GM19372 (cell line): ENCODE results near the gene CDK12.
"Not testable (repeated sequence)": the region's sequence is repeated elsewhere in the genome, so short reads cannot be mapped to it uniquely, and the experiment has no call there.

Experiments used
- ATAC-seq: cut with Tn5 transposase; IDR thresholded peaks from one replicate; pipeline ENCODE4 v1.9.1; 2021; ENCODE audit warnings: mild to moderate bottlenecking, low read depth, moderate library complexity; ENCODE audit not compliant: unreplicated experiment

Gene CDK12

DNA sequence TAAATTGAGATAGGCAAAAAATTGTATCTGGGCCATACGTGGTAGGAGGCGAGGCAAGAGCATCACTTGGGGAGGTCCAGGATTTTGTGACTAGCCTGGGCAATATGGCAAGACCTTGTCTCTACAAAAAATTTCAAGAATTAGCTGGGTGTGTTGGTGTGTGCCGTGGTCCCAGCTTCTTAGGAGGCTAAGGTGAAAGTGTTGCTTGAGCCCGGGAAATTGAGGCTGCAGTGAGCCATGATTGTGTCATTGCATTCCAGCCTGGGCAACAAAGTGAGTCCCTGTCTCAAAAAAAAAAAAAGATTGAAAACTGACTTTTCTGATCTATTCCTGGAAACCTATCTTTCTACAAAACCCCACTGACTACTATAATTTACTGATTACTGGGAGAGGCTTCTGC, 26.7 kb downstream of the CDK12 start:
- no peak for ATAC-seq

DNA sequence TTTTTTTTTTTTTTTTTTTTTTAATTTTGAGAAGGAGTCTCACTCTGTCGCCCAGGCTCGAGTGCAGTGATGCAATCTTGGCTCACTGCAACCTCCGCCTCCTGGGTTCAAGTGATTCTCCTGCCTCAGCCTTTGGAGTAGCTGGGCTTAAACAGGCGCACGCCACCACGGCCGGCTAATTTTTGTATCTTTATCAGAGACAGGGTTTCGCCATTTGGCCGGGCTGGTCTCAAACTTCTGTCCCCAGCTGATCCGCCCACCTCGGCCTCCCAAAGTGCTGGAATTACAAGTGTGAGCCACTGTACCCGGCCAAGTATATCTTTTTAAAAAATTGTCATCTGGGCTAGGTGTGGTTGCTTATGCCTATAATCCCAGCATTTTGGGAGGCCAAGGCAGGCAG, 35.6 kb downstream of the CDK12 start:
- not testable (repeated sequence) for ATAC-seq

DNA sequence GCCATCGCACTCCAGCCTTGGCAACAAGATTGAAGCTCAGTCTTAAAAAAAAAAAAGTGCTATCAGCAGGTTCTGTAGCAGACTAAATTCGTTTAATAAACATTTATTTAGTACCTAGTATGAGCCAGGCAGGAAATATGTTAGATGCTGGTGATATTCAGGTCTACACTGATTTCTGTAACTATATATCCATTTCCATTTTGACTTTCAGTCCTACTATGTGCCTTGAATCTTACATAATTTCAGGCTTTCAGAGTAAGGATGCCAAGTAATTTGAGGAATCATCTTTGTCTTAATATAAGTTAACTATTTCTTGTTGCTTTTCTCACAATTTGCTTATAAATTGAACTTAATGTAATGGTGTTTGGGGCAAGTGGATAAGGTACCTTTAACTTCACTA, 46.2 kb downstream of the CDK12 start:
- no peak for ATAC-seq

DNA sequence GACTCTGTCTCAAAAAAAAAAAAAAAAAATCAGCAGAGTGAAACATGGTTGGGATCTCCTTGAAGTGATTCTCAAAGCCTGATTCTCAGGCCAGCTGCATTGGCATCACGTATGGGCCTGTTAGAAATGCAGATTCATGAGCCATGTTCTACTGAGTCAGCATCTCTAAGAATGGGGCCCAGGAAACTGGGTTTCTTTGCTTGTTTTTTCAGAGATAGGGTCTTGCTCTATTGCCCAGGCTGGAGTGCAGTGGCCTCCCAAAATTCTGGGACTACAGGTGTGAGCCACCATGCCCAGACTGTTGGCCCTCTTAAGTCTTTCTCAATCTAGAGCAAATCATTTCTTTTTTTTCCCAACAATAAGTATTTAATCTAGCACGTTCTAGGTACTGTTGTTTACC, 47.7 kb downstream of the CDK12 start:
- no peak for ATAC-seq

DNA sequence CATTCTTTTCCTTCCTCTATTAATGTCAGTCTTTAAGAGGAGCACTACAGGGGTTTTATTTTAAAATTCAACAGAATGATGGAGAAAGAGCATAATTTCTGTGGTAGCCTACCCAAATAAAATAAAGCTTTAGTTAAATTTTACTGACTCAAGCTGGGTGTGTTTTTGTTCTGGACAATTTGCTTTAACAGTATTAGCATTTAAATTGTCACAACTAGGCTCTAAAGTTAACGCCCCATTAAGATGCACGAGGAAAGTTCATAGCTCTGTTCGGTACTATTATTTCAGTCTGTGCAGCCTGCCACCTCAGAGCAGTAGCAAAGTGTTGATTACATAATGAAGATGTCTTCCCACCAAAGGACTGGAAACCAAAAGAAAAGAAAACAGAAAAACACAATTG, 52.0 kb downstream of the CDK12 start:
- ATAC-seq = no peak

DNA sequence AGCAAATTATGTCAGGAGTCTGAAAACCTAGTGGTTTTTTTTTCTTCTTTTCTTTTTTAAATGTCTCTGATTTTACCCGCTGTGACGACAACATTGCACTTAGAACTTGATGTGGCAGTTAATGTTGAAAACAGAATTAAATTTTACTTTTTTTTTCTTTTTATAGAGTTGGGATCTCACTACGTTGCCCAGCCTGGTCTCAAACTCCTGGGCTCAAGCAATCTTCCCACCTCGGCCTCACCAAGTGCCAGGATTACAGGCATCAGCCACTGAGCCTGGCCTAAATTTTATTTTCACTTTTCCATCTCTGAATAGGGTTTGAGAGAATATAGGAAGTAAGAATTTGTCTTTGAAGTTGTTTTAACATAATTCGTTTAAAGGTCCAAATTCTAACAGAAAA, 52.6 kb downstream of the CDK12 start:
- no peak for ATAC-seq

DNA sequence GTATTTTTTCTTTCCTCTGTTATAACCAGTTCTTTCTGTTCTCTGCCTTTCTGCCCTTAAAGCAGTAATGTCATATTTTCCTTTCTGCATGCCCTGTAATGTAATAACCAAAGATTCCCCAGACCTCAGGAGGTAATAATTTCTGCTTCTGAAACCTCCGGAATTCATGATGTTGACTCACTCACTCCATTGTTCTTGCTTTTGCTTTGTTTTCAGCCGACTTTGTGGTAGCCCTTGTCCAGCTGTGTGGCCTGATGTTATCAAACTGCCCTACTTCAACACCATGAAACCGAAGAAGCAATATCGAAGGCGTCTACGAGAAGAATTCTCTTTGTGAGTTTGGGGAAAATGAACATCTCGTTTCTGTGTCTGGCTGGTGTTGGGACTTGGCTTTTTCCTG, 55.9 kb downstream of the CDK12 start:
- no peak for ATAC-seq

DNA sequence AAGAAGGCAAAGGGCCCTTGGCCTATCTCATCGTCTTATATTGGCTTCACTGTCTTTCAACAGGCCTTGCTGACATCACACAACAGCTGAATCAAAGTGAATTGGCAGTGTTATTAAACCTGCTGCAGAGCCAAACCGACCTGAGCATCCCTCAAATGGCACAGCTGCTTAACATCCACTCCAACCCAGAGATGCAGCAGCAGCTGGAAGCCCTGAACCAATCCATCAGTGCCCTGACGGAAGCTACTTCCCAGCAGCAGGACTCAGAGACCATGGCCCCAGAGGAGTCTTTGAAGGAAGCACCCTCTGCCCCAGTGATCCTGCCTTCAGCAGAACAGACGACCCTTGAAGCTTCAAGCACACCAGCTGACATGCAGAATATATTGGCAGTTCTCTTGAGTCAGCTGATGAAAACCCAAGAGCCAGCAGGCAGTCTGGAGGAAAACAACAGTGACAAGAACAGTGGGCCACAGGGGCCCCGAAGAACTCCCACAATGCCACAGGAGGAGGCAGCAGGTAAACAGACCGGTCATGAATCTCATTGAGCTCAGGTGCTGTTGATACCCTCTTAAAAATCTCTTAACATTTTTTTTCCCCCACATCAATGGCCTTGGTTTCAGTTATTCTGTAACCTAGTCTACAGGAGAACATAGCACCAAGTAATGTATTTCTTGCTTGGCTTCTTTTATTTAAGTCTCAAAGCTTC, 64.7 kb downstream of the CDK12 start:
- no peak for ATAC-seq

DNA sequence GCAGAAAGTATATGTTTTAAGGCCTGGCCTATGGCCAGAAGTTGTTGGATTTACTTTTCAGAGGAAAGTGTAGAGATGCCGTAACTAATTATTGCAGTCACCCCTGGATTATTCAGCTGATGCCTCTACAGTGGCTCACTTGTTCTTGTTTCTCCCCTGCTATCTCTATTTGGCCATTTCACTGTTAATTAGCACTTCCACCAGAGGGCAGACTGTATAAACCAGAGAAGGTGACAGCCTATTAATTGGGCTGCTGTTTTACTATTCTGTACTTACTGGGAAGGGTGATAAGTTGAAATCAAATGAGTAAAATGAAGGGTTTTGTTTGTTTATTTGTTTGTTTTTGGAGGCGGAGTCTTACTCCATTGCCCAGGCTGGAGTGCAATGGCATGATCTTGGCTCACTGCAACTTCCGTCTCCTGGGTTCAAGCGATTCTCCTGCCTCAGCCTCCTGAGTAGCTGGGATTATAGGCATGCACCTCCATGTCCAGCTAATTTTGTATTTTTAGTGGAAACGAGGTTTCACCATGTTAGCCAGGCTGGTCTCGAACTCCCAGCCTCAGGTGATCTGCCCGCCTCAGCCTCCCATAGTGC, 66.0 kb downstream of the CDK12 start:
- ATAC-seq = no peak

DNA sequence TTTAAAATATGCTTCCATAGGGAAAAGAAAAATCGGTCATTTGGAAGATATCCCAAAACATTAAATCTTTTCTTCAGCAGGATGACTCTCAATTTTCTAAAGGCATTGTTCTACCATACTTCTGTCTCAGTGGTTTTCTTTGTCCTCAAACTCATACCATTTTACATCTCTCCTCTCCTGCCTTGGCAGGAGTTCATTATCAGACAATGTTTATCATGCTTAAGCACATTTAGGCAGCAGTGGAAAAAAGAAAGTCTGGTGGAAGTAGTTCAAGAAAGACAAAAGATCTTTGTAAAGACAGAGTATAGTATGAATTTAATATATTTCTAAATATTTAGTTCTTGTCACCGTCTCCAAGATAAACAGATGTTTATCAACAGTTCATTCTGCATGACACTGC, 68.2 kb downstream of the CDK12 start:
- no peak for ATAC-seq

DNA sequence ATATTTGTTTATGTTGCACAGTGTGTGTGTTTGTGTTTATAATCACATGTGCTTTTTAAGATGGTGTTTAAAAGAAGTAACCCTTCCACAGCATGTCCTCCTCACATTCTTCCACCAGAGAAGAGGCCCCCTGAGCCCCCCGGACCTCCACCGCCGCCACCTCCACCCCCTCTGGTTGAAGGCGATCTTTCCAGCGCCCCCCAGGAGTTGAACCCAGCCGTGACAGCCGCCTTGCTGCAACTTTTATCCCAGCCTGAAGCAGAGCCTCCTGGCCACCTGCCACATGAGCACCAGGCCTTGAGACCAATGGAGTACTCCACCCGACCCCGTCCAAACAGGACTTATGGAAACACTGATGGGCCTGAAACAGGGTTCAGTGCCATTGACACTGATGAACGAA, 69.2 kb downstream of the CDK12 start:
- no peak for ATAC-seq

DNA sequence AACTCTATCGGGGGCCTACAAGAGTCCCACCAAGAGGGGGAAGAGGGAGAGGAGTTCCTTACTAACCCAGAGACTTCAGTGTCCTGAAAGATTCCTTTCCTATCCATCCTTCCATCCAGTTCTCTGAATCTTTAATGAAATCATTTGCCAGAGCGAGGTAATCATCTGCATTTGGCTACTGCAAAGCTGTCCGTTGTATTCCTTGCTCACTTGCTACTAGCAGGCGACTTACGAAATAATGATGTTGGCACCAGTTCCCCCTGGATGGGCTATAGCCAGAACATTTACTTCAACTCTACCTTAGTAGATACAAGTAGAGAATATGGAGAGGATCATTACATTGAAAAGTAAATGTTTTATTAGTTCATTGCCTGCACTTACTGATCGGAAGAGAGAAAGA, 70.0 kb downstream of the CDK12 start:
- ATAC-seq = no peak

DNA sequence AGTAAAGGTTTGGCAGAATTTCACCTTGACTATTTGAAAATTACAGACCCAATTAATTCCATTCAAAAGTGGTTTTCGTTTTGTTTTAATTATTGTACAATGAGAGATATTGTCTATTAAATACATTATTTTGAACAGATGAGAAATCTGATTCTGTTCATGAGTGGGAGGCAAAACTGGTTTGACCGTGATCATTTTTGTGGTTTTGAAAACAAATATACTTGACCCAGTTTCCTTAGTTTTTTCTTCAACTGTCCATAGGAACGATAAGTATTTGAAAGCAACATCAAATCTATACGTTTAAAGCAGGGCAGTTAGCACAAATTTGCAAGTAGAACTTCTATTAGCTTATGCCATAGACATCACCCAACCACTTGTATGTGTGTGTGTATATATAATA, 72.6 kb downstream of the CDK12 start:
- no peak for ATAC-seq

DNA sequence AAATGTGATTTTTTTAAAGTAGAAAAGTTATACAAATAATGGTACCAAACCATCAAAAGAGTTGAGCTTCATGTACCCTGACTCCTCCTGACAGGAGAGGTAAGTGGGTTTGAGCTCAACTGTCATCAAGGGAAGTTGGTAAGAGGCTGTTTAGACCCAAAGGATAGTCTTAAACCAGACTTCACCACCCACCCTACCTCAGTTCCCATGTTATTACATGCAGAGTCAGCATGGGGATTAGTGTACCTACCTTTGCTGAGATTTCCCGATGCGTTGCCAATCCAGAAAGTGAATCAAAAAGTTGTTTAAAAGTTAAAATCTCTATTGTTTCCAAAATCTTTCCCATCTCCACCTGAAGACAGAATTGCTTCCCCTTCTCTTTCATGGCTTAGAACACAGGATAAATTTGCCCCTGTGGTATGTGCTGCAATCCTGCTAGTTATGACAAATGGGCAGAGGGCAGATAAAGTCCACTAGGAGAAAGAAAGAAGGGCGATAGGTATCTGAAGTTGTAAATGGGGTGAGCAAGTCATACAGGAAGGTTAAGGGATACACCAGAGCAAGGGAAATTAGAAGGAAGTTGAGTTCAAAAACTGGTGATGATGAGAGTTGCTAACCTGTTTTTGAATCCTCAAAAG, 73.6 kb downstream of the CDK12 start:
- no peak for ATAC-seq

DNA sequence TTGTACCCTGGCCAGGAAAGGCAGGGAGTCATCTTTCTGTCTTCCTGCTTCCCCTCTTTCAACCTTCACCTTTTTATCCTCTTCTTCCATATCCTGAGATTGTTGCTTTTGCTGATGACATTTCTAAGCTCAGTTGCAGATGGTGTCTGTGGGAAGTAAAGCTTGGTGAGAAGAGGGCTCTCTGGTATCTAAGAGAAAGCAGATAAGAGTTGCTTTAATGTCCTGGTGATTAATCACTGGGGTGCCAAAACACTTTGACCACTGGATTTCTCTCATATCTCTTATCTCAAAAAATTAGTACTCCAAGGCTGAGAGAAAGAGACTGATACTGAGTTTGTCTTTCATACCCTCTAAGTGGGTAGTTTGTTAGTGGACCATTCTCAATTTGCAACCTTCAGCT, 75.2 kb downstream of the CDK12 start:
- no peak for ATAC-seq

DNA sequence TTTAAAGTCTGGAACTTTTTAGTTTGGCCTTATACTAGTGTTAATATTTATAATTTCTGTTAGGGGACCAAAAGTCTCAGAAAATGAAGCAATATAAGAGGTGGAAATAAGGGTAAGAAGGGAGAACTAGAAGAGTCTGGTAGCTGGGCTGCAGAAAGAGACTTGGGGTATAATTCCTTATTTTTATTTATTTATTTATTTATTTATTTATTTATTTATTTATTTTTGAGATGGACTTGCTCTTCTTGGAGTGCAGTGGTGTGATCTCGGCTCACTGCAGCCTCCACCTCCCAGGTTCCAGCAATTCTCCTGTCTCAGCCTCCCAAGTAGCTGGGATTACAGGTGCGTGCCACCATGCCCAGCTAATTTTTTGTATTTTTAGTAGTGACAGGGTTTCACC, 76.1 kb downstream of the CDK12 start:
- ATAC-seq = not testable (repeated sequence)

DNA sequence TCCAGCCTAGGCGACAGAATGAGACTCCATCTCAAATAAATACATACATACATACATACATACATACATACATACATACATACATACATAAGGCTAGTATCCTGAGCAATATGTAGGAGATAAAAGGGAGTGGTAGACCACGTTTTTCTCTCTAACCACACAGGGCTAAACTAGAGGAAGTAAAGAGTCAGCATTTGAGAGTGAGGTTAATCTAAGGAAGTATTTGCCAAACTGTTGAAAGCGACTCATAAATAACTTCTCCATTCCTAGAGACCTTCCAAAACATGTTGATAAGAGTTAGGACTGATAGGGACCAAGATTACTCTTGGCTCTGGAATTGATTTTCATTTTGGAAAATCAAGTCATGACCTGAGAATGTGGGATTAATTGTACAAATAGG, 77.6 kb downstream of the CDK12 start:
- ATAC-seq = no peak

DNA sequence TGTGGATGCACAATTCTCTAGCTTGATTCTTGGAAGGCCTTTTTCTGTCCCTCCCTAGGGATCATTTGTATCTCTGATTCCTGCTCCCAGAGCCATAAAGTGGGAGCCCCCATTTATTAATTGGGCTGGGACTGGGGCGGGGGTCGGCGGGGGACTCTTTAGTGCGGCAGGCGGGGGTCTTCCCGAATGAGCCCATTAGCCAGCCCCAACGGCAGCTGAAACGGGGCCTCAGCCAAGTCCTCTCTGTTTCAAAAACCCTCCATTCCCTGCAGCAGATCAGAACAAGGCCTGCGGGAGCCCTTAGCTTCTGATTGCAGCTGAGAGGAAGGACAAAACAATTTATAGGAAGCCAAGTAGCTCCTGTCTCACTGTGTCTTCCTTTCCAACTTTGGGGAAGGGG, 79.3 kb downstream of the CDK12 start:
- no peak for ATAC-seq

DNA sequence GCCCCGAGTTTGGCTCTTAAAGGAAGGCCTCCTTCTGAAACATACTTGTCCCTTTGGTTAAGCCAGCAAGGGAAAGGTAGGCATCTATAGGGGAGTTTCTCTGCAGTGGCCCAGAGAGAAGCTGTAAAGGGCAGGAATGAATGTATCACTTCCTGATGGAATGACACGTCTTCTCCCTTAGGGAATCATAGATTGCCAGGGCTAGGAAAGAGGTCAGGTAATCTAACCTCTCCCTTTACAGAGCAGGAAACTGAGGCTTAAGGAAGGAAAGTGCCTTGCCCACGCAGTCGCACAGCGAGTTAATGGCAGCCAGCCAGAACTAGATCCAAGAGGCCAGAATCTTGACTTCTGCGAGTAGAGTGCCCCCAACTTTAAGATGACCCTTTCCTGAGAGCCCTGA, 80.4 kb downstream of the CDK12 start:
- ATAC-seq = no peak

DNA sequence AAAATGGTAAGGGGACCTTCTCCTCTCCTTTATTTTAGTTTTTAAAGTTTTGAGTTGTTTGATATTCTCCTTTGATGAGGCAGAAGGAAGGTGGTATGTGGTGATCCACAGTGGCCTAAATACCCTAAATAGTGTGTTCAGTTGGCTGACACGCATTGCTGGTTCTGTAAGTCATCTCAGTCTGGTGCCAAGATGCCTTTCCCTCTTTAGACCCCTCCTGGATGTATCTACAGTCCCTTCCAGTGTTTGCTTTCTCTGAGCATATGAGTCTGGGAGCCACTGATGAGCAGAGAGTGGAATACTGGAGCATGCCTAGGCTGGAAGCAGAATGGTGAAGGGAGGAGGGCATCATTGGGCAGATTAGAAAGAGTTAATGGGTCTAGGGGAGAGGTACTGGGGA, 81.9 kb downstream of the CDK12 start:
- no peak for ATAC-seq

DNA sequence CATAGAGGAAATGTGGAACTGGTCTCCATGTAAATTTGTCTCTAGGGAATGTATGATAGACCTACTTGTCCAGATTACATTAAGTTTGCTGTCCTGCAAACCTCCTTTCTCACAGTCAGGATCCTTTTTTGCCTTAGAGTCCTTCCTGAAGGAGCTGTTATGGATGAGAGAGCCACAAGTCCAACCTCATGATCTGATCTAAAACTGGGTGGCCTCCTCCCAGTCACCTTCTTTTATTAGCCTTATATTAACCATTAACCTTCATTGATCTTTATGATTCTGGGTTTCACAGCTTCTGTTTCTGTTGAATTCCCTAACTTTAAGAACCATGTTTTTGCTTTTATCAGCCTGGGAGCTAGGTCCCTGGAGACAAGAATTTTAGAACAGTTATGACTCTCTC, 82.4 kb downstream of the CDK12 start:
- ATAC-seq = no peak

DNA sequence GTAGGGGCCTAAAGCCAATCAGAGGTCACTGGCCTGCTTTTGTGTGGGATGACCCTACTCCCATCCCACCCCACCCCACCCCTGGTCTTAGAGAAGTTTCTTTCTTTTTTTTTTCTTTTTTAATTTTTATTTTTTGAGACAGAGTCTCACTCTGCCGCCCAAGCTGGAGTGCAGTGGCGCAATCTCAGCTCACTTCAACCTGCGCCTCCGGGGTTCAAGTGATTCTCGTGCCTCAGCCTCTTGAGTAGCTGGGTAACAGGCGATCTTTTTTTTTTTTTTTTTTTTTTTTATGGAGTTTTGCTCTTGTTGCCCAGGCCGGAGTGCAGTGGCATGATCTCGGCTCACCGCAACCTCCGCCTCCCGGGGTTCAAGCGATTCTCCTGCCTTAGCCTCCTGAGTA, 83.1 kb downstream of the CDK12 start:
- ATAC-seq = not testable (repeated sequence)
